Measurements from ENCODE around the gene SKP2.

SKP2 gene

GRCh38 chr5:36199620-36200019, 47.7 kb downstream of the SKP2 start:
- no peak for DNase-seq (ENCODE audit: low read depth in 2 of 2)

- no peak for DNase-seq (ENCODE audit: low read depth in 2 of 2)
These were observed 48.6 kb downstream of the SKP2 start for GRCh38 chr5:36200513-36200912.

- DNase-seq (ENCODE audit: low read depth in 2 of 2), result no peak
These were observed 50.6 kb downstream of the SKP2 start for GRCh38 chr5:36202521-36202961.

DNA sequence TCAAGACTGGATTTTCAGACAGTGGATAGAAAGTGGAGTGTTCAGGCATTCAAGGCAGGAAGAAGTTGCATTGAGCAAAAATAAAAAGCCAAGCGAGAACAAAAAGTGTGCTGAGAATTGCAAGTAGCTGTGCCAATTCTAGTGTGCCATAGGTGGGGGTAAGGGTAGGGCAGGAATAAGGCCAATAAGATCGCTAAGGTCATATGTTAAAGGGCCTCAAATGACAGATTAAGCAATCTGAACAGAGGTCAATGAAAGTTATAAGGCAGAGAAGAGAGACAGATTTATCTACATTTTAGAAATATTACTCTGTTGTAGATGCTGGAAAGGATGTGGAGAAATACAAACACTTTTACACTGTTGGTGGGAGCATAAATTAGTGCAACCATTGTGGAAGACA, 53.4 kb downstream of the SKP2 start:
- no peak for DNase-seq (ENCODE audit: low read depth in 2 of 2)

- DNase-seq (ENCODE audit: low read depth in 2 of 2), result no peak
These were observed 55.0 kb downstream of the SKP2 start for GRCh38 chr5:36206913-36207312.

DNA sequence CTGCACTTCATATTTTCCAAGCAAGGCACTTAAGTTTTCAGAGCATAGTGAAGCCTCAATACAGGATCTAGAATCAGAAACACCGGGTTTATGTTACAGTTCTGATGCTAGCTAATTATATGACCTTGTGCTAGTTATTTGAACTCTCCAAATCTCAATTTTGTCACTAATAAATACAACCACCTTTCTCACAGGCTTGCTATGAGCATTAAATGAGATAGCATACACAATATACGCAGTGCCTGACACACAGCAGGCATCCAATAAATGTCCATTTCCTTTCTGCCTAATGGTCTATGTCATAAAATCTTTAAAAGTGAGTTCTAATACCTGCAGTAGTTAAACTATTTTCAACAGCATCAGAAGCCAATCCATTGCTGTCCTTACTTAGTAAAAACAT, 56.9 kb downstream of the SKP2 start:
- DNase-seq (ENCODE audit: low read depth in 2 of 2), result no peak

- DNase-seq (ENCODE audit: low read depth in 2 of 2), result no peak
These were observed 57.8 kb downstream of the SKP2 start for GRCh38 chr5:36209664-36210063.

DNA sequence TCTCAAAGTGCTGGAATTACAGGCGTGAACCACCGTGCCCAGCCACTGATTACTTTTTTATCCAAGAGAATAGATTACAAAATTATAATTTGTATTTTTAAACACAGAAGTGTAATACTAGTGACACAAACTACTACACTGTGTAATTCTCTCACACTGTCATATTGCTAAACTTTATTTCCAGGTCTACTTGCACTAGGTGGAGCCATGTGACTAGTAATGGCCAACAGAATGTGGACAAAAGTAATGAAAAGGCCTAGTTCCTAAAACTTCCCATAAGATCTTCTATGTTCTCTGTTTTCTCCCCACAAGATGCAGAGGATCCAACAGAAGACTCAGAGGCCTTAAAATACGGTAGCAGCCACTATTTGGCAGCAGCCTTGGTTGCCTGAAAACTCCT, 62.5 kb downstream of the SKP2 start:
- DNase-seq (ENCODE audit: low read depth in 2 of 2), result no peak

GRCh38 chr5:36215910-36216309, 64.0 kb downstream of the SKP2 start:
- no peak for DNase-seq (ENCODE audit: low read depth in 2 of 2)

DNA sequence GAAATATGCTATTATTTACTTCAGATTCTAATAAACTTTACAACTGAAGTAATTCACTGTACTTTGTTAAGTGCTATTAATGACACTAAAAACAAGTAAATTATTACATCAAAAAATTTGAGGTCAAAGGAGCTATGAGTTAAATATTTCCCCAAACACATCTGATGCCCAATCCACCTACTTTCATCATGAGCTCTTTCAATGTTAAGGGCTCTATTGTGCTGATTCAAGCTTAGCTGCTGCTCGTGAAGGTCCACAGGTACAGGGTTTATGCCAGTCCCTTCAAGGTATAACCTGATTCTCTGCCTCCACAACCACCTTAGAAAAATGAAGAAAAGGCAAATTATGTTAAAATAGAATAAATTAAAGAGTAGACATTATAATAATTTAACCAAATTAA, 65.7 kb downstream of the SKP2 start:
- DNase-seq (ENCODE audit: low read depth in 2 of 2), result no peak

DNA sequence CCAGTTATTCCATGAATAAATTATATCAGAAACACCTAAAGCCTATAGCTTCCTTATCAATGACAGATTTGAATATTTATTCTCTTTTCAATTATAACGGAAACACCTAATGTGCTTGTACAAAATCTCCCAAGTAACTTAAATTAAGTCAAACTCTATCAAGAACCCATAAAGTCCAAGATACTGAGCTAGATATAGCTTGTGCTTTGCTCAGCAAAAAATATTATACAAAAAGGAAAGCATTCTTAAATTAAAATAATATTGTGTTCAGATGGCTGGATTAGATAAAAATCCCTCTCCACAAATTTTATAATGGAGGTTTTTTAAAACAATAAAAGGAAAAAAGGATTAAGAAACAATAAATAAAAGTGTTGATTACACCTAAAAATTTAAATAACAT, 66.1 kb downstream of the SKP2 start:
- DNase-seq (ENCODE audit: low read depth in 2 of 2), result no peak

DNA sequence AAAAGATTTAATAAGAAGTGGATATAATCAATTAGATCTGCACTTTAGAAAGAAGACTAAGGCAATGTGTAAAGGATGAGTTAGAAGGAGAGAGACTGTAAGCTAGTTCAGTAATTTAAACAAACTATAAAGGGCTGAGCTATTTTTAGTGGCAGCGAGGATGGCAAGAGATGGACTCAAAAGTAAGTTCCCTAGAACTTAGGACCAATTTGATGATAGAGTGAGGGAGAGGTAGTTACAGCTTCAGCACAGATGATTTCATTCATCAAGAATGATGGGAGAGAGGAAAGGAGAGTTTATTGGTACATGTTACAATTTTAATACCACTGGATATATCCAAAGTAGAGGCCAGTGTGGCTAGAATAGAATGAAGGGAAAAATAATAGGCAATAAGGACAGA, 70.7 kb downstream of the SKP2 start:
- no peak for DNase-seq (ENCODE audit: low read depth in 2 of 2)

DNA sequence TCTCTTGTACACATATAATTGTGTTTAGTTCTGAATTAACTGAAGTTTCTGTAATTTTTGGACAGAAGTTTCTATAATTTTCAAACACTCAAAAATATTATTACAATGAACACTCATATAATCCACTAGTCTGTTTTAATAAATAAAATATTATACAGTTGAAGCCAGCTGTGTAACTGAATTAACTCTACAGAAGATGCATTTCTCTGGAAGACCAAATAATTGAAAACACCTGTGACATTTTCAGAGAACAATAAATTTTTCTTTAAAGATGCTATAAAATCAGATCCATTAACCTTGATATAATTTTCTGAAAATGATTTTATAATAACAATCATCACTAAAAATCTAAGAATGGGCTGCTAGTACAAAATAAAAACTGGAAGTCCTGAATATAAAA, 75.1 kb downstream of the SKP2 start:
- no peak for DNase-seq (ENCODE audit: low read depth in 2 of 2)

DNA sequence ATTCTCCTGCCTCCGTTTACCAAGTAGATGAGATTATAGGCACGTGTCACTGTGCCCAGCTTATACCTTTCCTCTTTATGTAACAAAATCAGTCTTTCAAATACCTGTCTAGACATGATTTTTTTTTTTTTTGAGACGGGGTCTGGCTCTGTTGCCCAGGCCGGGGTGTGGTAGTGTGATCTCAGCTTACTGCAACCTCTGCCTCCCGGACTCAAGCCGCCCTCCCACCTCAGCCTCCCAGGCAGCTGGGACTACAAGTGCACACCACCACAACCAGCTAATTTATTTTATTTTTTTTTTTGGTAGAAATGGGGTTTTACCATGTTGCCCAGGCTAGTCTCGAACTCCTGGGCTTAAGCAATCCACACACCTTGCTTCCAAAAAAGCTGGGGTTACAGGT, 76.6 kb downstream of the SKP2 start:
- no peak for DNase-seq (ENCODE audit: low read depth in 2 of 2)

GRCh38 chr5:36230151-36230790, 78.4 kb downstream of the SKP2 start:
- DNase-seq (ENCODE audit: low read depth in 2 of 2), result no peak

DNA sequence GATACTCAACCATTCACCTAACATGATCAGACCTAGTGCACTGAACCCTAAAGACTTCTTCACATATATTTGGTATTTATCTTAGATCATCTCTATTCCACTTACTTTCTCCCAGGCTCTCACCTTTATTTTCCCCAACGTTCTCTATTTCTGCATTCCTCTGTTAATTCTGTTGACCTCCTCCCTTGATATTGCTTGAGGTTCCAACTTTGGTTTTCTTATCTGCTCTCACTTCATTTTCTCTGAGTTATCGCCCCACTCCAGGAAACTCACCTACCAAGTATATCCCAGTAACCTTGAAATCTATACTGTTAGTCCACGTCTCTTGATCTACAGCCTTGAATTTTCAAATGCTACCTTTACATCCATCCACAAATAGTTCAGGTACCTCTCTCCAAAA, 80.6 kb downstream of the SKP2 start:
- DNase-seq (ENCODE audit: low read depth in 2 of 2), result no peak

Data from stimulated activated CD8-positive, alpha-beta memory T cell treated with anti-CD3 and anti-CD28 coated beads, Interleukin-7, amount 100 ng/mL, for 4 hours (primary cell).